Endothelial cell of umbilical vein (primary cell): ENCODE data around the gene FBXL19. TPM values are rescaled to one million over a fixed set of nuclear protein-coding genes. Genes with fewer than 3 reads are reported as not detected.
A peak's percentile ranks its signal among the peaks of the same experiment; 100 is the strongest.

ENCODE experiments used
- BruUV-seq: library from RNA; stranded (reverse); fragments of 400-500 nt; replicated peaks from 2 replicates; lab custom pipeline; 2021; lab: Mats Ljungman, UMichigan
- CTCF ChIA-PET: fragments of 300-600, 350-600 bp; sonication (Branson Sonifier 250); formaldehyde crosslinking; loops from one replicate; lab custom pipeline; 2021; ENCODE audit warnings: antibody characterized with exemption, inconsistent platforms; lab: Charles Lee
- POLR2A ChIA-PET: fragments of 300-600, 350-600 bp; sonication (Branson Sonifier 250); formaldehyde crosslinking; loops from one replicate; lab custom pipeline; 2021; ENCODE audit warnings: antibody characterized with exemption, inconsistent platforms; lab: Charles Lee
- DNase-seq: peaks from one replicate; pipeline ENCODE4 v3.0.0-alpha.2; 2011; ENCODE audit warnings: low read depth, low spot score
- FAIRE-seq: peaks from 2 replicates; lab custom pipeline; 2011; peaks lifted over from hg19 to GRCh38; lab: Jason Lieb, UNC
- H2AFZ ChIP-seq: 2 replicates; pipeline ENCODE4 v1.6.0; 2012; ENCODE audit warnings: low read depth, low read length, control low read depth, inconsistent platforms
- H3K27ac ChIP-seq: 2 replicates; pipeline ENCODE4 v1.5.1; 2011; ENCODE audit warnings: low read depth, mild to moderate bottlenecking, control low read depth, low read length, moderate library complexity; ENCODE audit not compliant: insufficient read depth
- H3K27me3 ChIP-seq, 2 experiments: 2 replicates each; pipeline versions ENCODE4 v1.6.0 to v1.6.1; 2011; ENCODE audit warnings: low read length in 2 of 2, mixed read lengths in 1 of 2; ENCODE audit not compliant: control insufficient read depth in 2 of 2, insufficient read depth in 2 of 2
- H3K36me3 ChIP-seq, 2 experiments: 2 replicates in 1 of 2; 3 replicates in 1 of 2; pipeline ENCODE4 v1.5.1; 2011; ENCODE audit warnings: low read length in 2 of 2, mild to moderate bottlenecking in 1 of 2, moderate library complexity in 1 of 2; ENCODE audit not compliant: control insufficient read depth in 2 of 2, insufficient read depth in 2 of 2; ENCODE audit errors: extremely low read depth in 1 of 2
- H3K4me1 ChIP-seq: 3 replicates; pipeline ENCODE4 v1.5.1; 2011; ENCODE audit warnings: mild to moderate bottlenecking, low read length; ENCODE audit not compliant: control insufficient read depth, insufficient read depth; ENCODE audit errors: extremely low read depth
- H3K4me2 ChIP-seq: 2 replicates; pipeline ENCODE4 v1.6.1; 2011; ENCODE audit warnings: low read length, control low read depth, mixed read lengths; ENCODE audit not compliant: insufficient read depth
- H3K4me3 ChIP-seq, 3 experiments: fragments of 200-600 bp in 1 of 3; sonication (generic), shearing (Covaris generic) in 1 of 3; replicated peaks in 1 of 3; 2 replicates each; pipeline ENCODE4 v1.5.1; 2011 to 2016; ENCODE audit warnings: control low read depth in 3 of 3, low read length in 3 of 3, mild to moderate bottlenecking in 2 of 3, inconsistent platforms in 1 of 3, low read depth in 1 of 3, moderate library complexity in 1 of 3; ENCODE audit not compliant: insufficient read depth in 1 of 3
- H3K79me2 ChIP-seq: 2 replicates; pipeline ENCODE4 v1.6.0; 2012; ENCODE audit warnings: low read length, inconsistent platforms; ENCODE audit not compliant: control insufficient read depth, insufficient read depth
- H3K9ac ChIP-seq: replicated peaks from 2 replicates; pipeline ENCODE3; 2011; ENCODE audit warnings: low read length, control low read depth; ENCODE audit not compliant: insufficient read depth; ENCODE audit errors: extremely low read depth
- H3K9me1 ChIP-seq: replicated peaks from 3 replicates; pipeline ENCODE4 v1.6.0; 2011; ENCODE audit warnings: mild to moderate bottlenecking, low read length; ENCODE audit not compliant: control insufficient read depth, insufficient read depth; ENCODE audit errors: extremely low read depth
- H3K9me3 ChIP-seq: replicated peaks from 2 replicates; pipeline ENCODE4 v1.5.1; 2012; ENCODE audit warnings: low read length, inconsistent platforms; ENCODE audit not compliant: control insufficient read depth, insufficient read depth
- H4K20me1 ChIP-seq: replicated peaks from 2 replicates; pipeline ENCODE3; 2011; ENCODE audit warnings: mild to moderate bottlenecking, low read length; ENCODE audit not compliant: control insufficient read depth, insufficient read depth; ENCODE audit errors: extremely low read depth
- EZH2 ChIP-seq: IDR thresholded peaks from 2 replicates; pipeline ENCODE4 v1.6.1; 2012; ENCODE audit warnings: borderline replicate concordance, low read depth, mild to moderate bottlenecking, moderate library complexity, low read length, inconsistent platforms; ENCODE audit not compliant: severe bottlenecking
- FOS ChIP-seq: IDR thresholded peaks from 2 replicates; pipeline ENCODE4 v1.6.1; 2011; ENCODE audit warnings: mild to moderate bottlenecking, low read length, moderate library complexity, borderline replicate concordance; ENCODE audit not compliant: insufficient read depth
- GATA2 ChIP-seq: IDR thresholded peaks from 2 replicates; pipeline ENCODE4 v1.7.0; 2011; ENCODE audit warnings: low read depth, mild to moderate bottlenecking, moderate library complexity, mixed read lengths, low read length; ENCODE audit not compliant: insufficient read length, insufficient read depth
- JUN ChIP-seq: IDR thresholded peaks from 2 replicates; pipeline ENCODE4 v1.6.1; 2011; ENCODE audit warnings: borderline replicate concordance, low read depth; ENCODE audit not compliant: insufficient read length, insufficient read depth
- MYC ChIP-seq: IDR thresholded peaks from one replicate; pipeline ENCODE4 v1.6.1; 2011; ENCODE audit warnings: mild to moderate bottlenecking, low read depth, low read length
- POLR2A ChIP-seq: IDR thresholded peaks from 2 replicates; pipeline ENCODE4 v1.6.1; 2012; ENCODE audit warnings: low read depth, mild to moderate bottlenecking, control low read depth, low read length
- POLR2AphosphoS5 ChIP-seq: IDR thresholded peaks from 2 replicates; pipeline ENCODE4 v1.6.1; 2012; ENCODE audit warnings: low read depth, mild to moderate bottlenecking, control low read depth, low read length, moderate library complexity; ENCODE audit not compliant: insufficient read depth
- dilution Hi-C: fragments of 300-500 bp; cut with MboI; formaldehyde crosslinking; loops from one replicate; pipeline ENCODE4 v1.15.0; 2019; ENCODE audit warnings: low sequenced_read_pairs; ENCODE audit not compliant: extremely low pct_ligation_motif_present
- intact Hi-C: fragments of 100-400 bp; cut with micrococcal nuclease; formaldehyde crosslinking; loops from one replicate; pipeline ENCODE4 v1.10.0; 2022
- polyA plus RNA-seq, 4 experiments: library from polyadenylated mRNA; depleted of rRNA in 3 of 4; stranded (reverse) in 3 of 4; unstranded in 1 of 4; fragments of >200 nt; gene quantifications; 2 replicates each; pipeline versions ENCODE4 v1.2.1 to v1.2.3, GENCODE V29; 2011 to 2012; ENCODE audit warnings: missing spikeins in 1 of 4
- total RNA-seq: library from RNA; stranded (reverse); gene quantifications from 2 replicates; pipeline ENCODE4 v1.2.3, GENCODE V29; 2021
- TF ChIP-seq, protein P1 (sequence below), 2 donors: IDR thresholded peaks; 1 replicate in 1 of 2; 2 replicates in 1 of 2; pipeline ENCODE4 v1.5.1; 2011; ENCODE audit warnings: low read length in 2 of 2, mild to moderate bottlenecking in 2 of 2, moderate library complexity in 2 of 2, control low read depth in 1 of 2, inconsistent platforms in 1 of 2, low read depth in 1 of 2; ENCODE audit not compliant: insufficient read depth in 1 of 2; ENCODE audit errors: extremely low read depth in 1 of 2
- TF ChIP-seq, protein P2 (sequence below): IDR thresholded peaks from 2 replicates; pipeline ENCODE4 v1.6.1; 2011; ENCODE audit not compliant: insufficient read depth, insufficient read length

Gene FBXL19
- total and polyA plus RNA-seq, 2 donors (not counting 3 experiments of a cell fraction or from before 2014, with no cell fraction given) = 22.1 to 38.0 TPM

DNA sequence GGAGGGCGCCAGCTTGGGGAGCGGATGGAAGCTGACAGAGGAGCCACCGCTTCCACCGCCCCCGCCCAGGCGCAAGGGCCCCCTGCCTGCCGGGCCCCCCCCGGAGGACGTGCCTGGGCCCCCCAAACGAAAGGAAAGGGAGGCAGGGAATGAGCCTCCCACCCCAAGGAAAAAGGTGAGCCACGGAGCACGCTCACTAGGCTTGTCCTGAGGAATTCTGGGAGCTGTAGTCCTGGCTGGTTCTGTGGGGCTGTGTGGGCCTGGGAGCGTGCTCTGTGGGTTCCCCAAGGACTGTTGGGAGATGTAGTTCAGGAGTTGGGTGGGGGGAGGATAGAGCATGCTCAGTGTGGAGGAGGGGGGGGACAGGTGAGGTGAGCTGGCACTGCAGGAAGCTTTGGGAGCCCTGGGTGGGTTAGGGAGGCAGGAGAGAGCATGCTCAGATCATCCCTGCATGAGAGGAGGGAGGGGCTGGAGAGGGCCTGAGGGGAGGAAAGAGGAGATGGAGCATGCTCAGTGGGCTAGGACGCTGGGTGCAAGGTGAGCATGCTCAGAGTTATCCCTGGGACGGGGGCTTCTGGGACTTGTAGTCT lies 4.5 kb downstream of the FBXL19 start:
- no peak overlapping the region for H3K27ac ChIP-seq
- no peaks in the 10 kb centered on the region for H3K79me2 ChIP-seq
- dilution Hi-C loops (no loop called here), intact Hi-C loops (no loop called here)
- ChIA-PET POLR2A (no interaction called here), CTCF (no interaction called here)
- BruUV-seq = no TSS peak
- no peak overlapping the region for H3K9ac ChIP-seq
- no peak for TF ChIP-seq MYC
- no peak for TF ChIP-seq FOS
- TF ChIP-seq, protein P1, sequence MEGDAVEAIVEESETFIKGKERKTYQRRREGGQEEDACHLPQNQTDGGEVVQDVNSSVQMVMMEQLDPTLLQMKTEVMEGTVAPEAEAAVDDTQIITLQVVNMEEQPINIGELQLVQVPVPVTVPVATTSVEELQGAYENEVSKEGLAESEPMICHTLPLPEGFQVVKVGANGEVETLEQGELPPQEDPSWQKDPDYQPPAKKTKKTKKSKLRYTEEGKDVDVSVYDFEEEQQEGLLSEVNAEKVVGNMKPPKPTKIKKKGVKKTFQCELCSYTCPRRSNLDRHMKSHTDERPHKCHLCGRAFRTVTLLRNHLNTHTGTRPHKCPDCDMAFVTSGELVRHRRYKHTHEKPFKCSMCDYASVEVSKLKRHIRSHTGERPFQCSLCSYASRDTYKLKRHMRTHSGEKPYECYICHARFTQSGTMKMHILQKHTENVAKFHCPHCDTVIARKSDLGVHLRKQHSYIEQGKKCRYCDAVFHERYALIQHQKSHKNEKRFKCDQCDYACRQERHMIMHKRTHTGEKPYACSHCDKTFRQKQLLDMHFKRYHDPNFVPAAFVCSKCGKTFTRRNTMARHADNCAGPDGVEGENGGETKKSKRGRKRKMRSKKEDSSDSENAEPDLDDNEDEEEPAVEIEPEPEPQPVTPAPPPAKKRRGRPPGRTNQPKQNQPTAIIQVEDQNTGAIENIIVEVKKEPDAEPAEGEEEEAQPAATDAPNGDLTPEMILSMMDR (IDR thresholded peaks at IDR 0.05; ENCODE audit: extremely low read depth in 1 of 2, insufficient read depth in 1 of 2, low read depth in 1 of 2, low read length in 2 of 2) = no peak
- TF ChIP-seq POLR2A = no peak
- TF ChIP-seq EZH2 = no peak
- TF ChIP-seq, protein P2, sequence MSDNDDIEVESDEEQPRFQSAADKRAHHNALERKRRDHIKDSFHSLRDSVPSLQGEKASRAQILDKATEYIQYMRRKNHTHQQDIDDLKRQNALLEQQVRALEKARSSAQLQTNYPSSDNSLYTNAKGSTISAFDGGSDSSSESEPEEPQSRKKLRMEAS = no peak
- no peak for TF ChIP-seq POLR2AphosphoS5
- TF ChIP-seq GATA2 = no peak
- no peak for TF ChIP-seq JUN
- H3K4me1 ChIP-seq = peaks cover 2% of the 10 kb centered on the region
- no peak overlapping the region for H3K4me3 ChIP-seq
- no peaks in the 10 kb centered on the region for H3K9me3 ChIP-seq
- DNase-seq = peak; percentile 36
- peaks cover 4 to 30% of the 10 kb centered on the region in 2 experiments for H3K36me3 ChIP-seq
- H3K27me3 ChIP-seq = no peaks in the 10 kb centered on the region
- H2AFZ ChIP-seq = no peak overlapping the region
- H3K4me2 ChIP-seq = no peak overlapping the region
- FAIRE-seq = peak; percentile 67
- H3K9me1 ChIP-seq = no peaks in the 10 kb centered on the region
- no peaks in the 10 kb centered on the region for H4K20me1 ChIP-seq
